ENCODE data around the gene LDLRAP1. TPM values are rescaled to one million over a fixed set of nuclear protein-coding genes. Genes with fewer than 3 reads are reported as not detected.

Gene LDLRAP1, protein sequence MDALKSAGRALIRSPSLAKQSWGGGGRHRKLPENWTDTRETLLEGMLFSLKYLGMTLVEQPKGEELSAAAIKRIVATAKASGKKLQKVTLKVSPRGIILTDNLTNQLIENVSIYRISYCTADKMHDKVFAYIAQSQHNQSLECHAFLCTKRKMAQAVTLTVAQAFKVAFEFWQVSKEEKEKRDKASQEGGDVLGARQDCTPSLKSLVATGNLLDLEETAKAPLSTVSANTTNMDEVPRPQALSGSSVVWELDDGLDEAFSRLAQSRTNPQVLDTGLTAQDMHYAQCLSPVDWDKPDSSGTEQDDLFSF
- total RNA-seq (10 to 100 TPM in 4 of 5 donors, not detected in 1; 10.6 to 73.7 (median 39.8) TPM), polyA plus RNA-seq (10 to 100 TPM; 13.3 to 17.6 (median 15.7) TPM)
- long read RNA-seq, donor 1: 0 reads
- long read RNA-seq, donor 2, transcript LDLRAP1-201 (9 exons, 2,940 nt): major isoform, 8 of 8 reads
- long read RNA-seq, donor 2, partial matches to known transcripts: 0 of 8 reads
- long read RNA-seq, donor 2, other reads (novel, unspliced or antisense): 0 of 8 reads
- long read RNA-seq, donor 3: 0 reads
- long read RNA-seq, donor 4: 0 reads
- long read RNA-seq, donor 5: 0 reads
- long read RNA-seq, donor 6: 0 reads
- long read RNA-seq, donor 7, partial matches to known transcripts: 0 of 3 reads
- long read RNA-seq, donor 7, other reads (novel, unspliced or antisense): 0 of 3 reads
- long read RNA-seq, donor 8, partial matches to known transcripts: 0 of 1 reads
- long read RNA-seq, donor 8, other reads (novel, unspliced or antisense): 0 of 1 reads
- long read RNA-seq, donor 9, partial matches to known transcripts: 0 of 1 reads
- long read RNA-seq, donor 9, other reads (novel, unspliced or antisense): 0 of 1 reads
- long read RNA-seq, donor 10, partial matches to known transcripts: 0 of 2 reads
- long read RNA-seq, donor 10, other reads (novel, unspliced or antisense): 0 of 2 reads

- H3K27ac ChIP-seq: peak within 1 kb of the TSS; percentile 74 to 93 (median 93)
- H3K27me3 ChIP-seq: no peaks in the 10 kb centered on the region
- 0 to 3% (median 1%) methylated on average over 13 to 99 of the region's 99 CpGs for WGBS, 5 donors
- peak; percentile 77 to 92 for DNase-seq
- no peaks in the 10 kb centered on the region for H3K36me3 ChIP-seq
- TF ChIP-seq POLR2A (IDR thresholded peaks at IDR 0.05) (no peak), EP300 (IDR thresholded peaks at IDR 0.05) (no peak), CTCF (IDR thresholded peaks at IDR 0.05) (no peak), POLR2AphosphoS5 (IDR thresholded peaks at IDR 0.05) (peak; percentile 9 to 89 (median 81))
- intact Hi-C loops (cut with DNase I; ENCODE audit: low total_unique reads): no loop called here
- no peaks in the 10 kb centered on the region for H3K9me3 ChIP-seq
- H3K4me1 ChIP-seq: peaks cover 13 to 43% (median 37%) of the 10 kb centered on the region in 4 donors
- peak within 1 kb of the TSS; percentile 63 to 97 (median 92) for H3K4me3 ChIP-seq
Measured at GRCh38 chr1:25543425-25544242, at the start of gene LDLRAP1. LDLRAP1 (plus strand) TSS chr1:25543606; CDS start chr1:25543699, 93 bp downstream.

DNA sequence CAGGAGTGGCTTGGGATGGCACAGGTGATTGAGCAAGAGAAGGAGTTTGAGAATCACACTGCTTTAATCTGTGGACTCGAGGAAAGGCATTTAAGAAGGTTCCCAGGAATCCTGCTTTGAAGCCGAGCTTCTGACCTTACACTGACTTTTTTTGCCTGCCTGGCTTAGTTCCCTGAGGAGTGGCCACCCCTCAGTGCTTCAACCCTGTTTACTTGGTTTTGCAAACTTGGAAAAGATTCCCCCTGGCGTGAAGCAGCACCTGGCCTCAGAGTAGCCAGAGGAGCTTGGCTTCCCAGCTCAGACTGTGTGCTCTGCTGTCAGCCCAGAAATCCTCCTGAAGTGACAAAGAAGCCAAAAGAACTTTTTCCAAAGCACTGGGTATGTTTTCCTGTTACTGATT lies 48.5 kb upstream of the LDLRAP1 start:
- Histone ChIP-seq H3K27me3 (no peaks in the 10 kb centered on the region), H3K4me1 (no peaks in the 10 kb centered on the region), H3K36me3 (peaks cover 33 to 97% (median 91%) of the 10 kb centered on the region in 4 donors), H3K9me3 (no peaks in the 10 kb centered on the region), H3K4me3 (no peak overlapping the region), H3K27ac (no peak overlapping the region)
- no peak for DNase-seq
- 56 to 75% (median 71%) methylated on average over 3 of the region's 3 CpGs for WGBS, 5 donors
- intact Hi-C loops (cut with DNase I; ENCODE audit: low total_unique reads): no loop called here
- no peak for TF ChIP-seq EP300 (IDR thresholded peaks at IDR 0.05)

- TF ChIP-seq CTCF (IDR thresholded peaks at IDR 0.05) (no peak), EP300 (IDR thresholded peaks at IDR 0.05) (no peak), POLR2A (IDR thresholded peaks at IDR 0.05) (no peak), POLR2AphosphoS5 (IDR thresholded peaks at IDR 0.05) (no peak)
- no peaks in the 10 kb centered on the region for H3K9me3 ChIP-seq
- no peak overlapping the region for H3K4me3 ChIP-seq
- no peak overlapping the region for H3K27ac ChIP-seq
- peaks cover 3 to 53% (median 46%) of the 10 kb centered on the region in 4 donors for H3K36me3 ChIP-seq
- intact Hi-C loops (cut with DNase I; ENCODE audit: low total_unique reads): no loop called here
- no peaks in the 10 kb centered on the region for H3K27me3 ChIP-seq
- DNase-seq: no peak
- 81 to 89% (median 86%) methylated on average over 1 of the region's 1 CpG for WGBS, 5 donors
- peaks cover 0 to 17% (median 9%) of the 10 kb centered on the region in 4 donors for H3K4me1 ChIP-seq
Measured at GRCh38 chr1:25500694-25501093, 42.7 kb upstream of the LDLRAP1 start.

DNA sequence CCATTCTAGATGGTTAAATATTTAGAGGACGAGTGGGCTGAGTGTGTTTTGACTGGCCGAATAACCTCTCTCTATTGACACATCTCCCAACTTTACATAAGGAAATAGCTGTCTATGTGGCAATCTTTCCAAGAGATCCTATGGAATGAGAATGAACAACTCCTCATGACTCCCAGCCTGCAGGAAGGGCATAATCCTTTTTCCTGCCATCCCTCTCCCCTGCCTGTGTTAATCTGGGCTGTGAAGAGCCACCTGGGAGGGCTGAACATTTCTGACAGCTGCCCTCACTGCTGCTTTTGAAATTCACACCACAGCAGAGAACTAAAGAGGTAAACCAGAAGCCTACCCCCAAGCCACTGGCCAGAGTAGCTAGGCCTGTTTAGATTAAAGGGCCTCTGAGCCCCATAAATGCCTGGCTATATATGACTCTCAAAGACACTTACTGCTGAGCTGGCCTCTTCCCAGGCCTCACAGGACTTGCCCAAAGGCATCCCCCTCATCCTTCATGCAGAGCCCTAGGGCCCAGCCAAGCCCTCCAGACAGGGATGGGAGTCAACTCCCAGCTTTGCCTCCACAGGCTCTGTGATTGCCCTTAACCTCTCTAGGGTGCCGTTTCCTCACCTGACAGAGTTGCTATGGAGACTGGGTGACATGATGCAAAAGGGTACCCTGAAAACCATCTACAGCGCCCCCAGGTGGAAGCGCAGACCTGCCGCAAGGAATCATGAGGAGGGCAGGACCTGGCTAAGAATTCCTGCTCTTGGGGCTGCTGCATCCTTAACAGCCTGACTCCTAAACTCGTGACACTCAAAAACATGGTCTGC lies 42.0 kb upstream of the LDLRAP1 start:
- Histone ChIP-seq H3K36me3 (peaks cover 3 to 46% (median 39%) of the 10 kb centered on the region in 4 donors), H3K27ac (no peak overlapping the region), H3K9me3 (no peaks in the 10 kb centered on the region), H3K27me3 (no peaks in the 10 kb centered on the region), H3K4me3 (no peak overlapping the region), H3K4me1 (peaks cover 0 to 20% (median 11%) of the 10 kb centered on the region in 4 donors)
- intact Hi-C loops (cut with DNase I; ENCODE audit: low total_unique reads): no loop called here
- DNase-seq: no peak
- WGBS, 5 donors: 63 to 70% (median 68%) methylated on average over 7 of the region's 7 CpGs
- TF ChIP-seq POLR2AphosphoS5 (IDR thresholded peaks at IDR 0.05) (no peak), POLR2A (IDR thresholded peaks at IDR 0.05) (no peak), CTCF (IDR thresholded peaks at IDR 0.05) (no peak), EP300 (IDR thresholded peaks at IDR 0.05) (no peak)
